Esophagus squamous epithelium (tissue), 5 donors: ENCODE measurements around the gene RAD51C. TPM values are rescaled to one million over a fixed set of nuclear protein-coding genes. Genes with fewer than 3 reads are reported as not detected.

Experiments used
- DNase-seq: peaks from one replicate; lab custom pipeline; 2025; lab: John Stamatoyannopoulos, UW
- H3K27ac ChIP-seq, 4 donors: fragments of 200-600 bp; sonication (generic); one replicate each; pipeline ENCODE4 v1.5.1; 2016 to 2019; ENCODE audit warnings: mild to moderate bottlenecking in 1 of 4
- H3K27me3 ChIP-seq, 4 donors: fragments of 200-600 bp; sonication (generic); 1 replicate in 3 of 4; 2 replicates in 1 of 4; pipeline versions ENCODE4 v1.5.1 to v1.6.0; 2017 to 2021; ENCODE audit warnings: antibody characterized with exemption in 1 of 4
- H3K36me3 ChIP-seq, 3 donors: fragments of 200-600 bp; sonication (generic); one replicate each; pipeline ENCODE4 v1.5.1; 2016 to 2019
- H3K4me1 ChIP-seq, 3 donors: fragments of 200-600 bp; sonication (generic); one replicate each; pipeline ENCODE4 v1.5.1; 2017 to 2019
- H3K4me3 ChIP-seq, 4 donors: fragments of 200-600 bp; sonication (generic); 1 replicate in 3 of 4; 2 replicates in 1 of 4; pipeline ENCODE4 v1.5.1; 2016 to 2019; ENCODE audit warnings: mild to moderate bottlenecking in 2 of 4, moderate library complexity in 1 of 4
- H3K9me3 ChIP-seq, 3 donors: fragments of 200-600 bp; sonication (generic); one replicate each; pipeline ENCODE4 v1.5.1; 2016 to 2019
- POLR2A ChIP-seq, 4 donors: fragments of 450-650 bp; IDR thresholded peaks; one replicate each; pipeline ENCODE4 v1.6.1; 2017; ENCODE audit warnings: antibody characterized with exemption in 4 of 4, mild to moderate bottlenecking in 4 of 4, moderate library complexity in 3 of 4
- WGBS, 2 donors: methylation state at CpG; one replicate each; pipeline ENCODE4 v1.1.5; 2018; 5-methylcytosine and 5-hydroxymethylcytosine counted together
- intact Hi-C: fragments of 100-400 bp; cut with DNase I; formaldehyde crosslinking; loops from one replicate; pipeline ENCODE4 v1.15.0; 2022
- small RNA-seq, 4 donors: library from RNA; depleted of rRNA; stranded (forward); fragments of <200 nt; gene quantifications; one replicate each; pipeline ENCODE3, GENCODE V24; 2016
- total RNA-seq, 4 donors: library from RNA; depleted of rRNA; stranded (reverse); fragments of >200 nt; gene quantifications; one replicate each; pipeline ENCODE4 v1.1.0, GENCODE V29; 2016
- TF ChIP-seq, protein P1 (sequence below), 6 experiments: fragments of 450-650 bp in 4 of 6; fragments of 200-600 bp in 2 of 6; sonication (generic) in 2 of 6; IDR thresholded peaks; one replicate each; pipeline ENCODE4 v1.5.1; 2016 to 2019; ENCODE audit warnings: antibody characterized with exemption in 6 of 6, mild to moderate bottlenecking in 4 of 6, moderate library complexity in 4 of 6
- donor health status: DM: yes; HTN: yes; CAD: no.

The RAD51C gene
- total RNA-seq, 4 donors from 2014 or later = 11.6 to 19.2 (median 14.6) TPM

- Histone ChIP-seq H3K36me3 (no peaks in the 10 kb centered on the region), H3K9me3 (no peaks in the 10 kb centered on the region), H3K27me3 (peaks cover 0 to 4% (median 0%) of the 10 kb centered on the region in 4 donors), H3K27ac (no peak overlapping the region), H3K4me1 (no peaks in the 10 kb centered on the region), H3K4me3 (no peak overlapping the region)
- WGBS, 2 donors = 62 to 74% methylated on average over 4 of the region's 4 CpGs
- intact Hi-C loops = no loop called here
- no peak for TF ChIP-seq POLR2A (IDR thresholded peaks at IDR 0.05)
- TF ChIP-seq, protein P1, sequence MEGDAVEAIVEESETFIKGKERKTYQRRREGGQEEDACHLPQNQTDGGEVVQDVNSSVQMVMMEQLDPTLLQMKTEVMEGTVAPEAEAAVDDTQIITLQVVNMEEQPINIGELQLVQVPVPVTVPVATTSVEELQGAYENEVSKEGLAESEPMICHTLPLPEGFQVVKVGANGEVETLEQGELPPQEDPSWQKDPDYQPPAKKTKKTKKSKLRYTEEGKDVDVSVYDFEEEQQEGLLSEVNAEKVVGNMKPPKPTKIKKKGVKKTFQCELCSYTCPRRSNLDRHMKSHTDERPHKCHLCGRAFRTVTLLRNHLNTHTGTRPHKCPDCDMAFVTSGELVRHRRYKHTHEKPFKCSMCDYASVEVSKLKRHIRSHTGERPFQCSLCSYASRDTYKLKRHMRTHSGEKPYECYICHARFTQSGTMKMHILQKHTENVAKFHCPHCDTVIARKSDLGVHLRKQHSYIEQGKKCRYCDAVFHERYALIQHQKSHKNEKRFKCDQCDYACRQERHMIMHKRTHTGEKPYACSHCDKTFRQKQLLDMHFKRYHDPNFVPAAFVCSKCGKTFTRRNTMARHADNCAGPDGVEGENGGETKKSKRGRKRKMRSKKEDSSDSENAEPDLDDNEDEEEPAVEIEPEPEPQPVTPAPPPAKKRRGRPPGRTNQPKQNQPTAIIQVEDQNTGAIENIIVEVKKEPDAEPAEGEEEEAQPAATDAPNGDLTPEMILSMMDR (IDR thresholded peaks at IDR 0.05) = no peak
- DNase-seq = no peak
Observed at GRCh38 chr17:58783380-58783779, 91.0 kb downstream of the RAD51C start.

- 19 to 50% methylated on average over 1 of the region's 1 CpG for WGBS, 2 donors
- TF ChIP-seq, protein P1 (IDR thresholded peaks at IDR 0.05) = no peak
- TF ChIP-seq POLR2A (IDR thresholded peaks at IDR 0.05) = no peak
- intact Hi-C loops = no loop called here
Observed at GRCh38 chr17:58785097-58785496, 92.7 kb downstream of the RAD51C start.

More at GRCh38 chr17:58785097-58785496, 92.7 kb downstream of the RAD51C start:
- H3K36me3 ChIP-seq = no peaks in the 10 kb centered on the region
- no peak overlapping the region for H3K27ac ChIP-seq
- H3K27me3 ChIP-seq = peaks cover 0 to 4% (median 0%) of the 10 kb centered on the region in 4 donors
- no peak for DNase-seq
- H3K9me3 ChIP-seq = no peaks in the 10 kb centered on the region
- no peak overlapping the region for H3K4me3 ChIP-seq
- H3K4me1 ChIP-seq = no peaks in the 10 kb centered on the region

Small RNA genes lying within 50 kb of the gene (small RNA-seq; reads per million reads assigned to genes)
- gene AC011195.1 (0 reads per million in 4 donors), gene AC025521.1 (0 reads per million in 4 donors), gene RF00017 (0 reads per million in 4 donors), gene RNU1-108P (0 reads per million in 4 donors), gene RNU1-52P (0 to 0.15 (median 0) reads per million in 4 donors), gene RNU1-85P (0 reads per million in 4 donors)

Other genes starting within 250 kb of the RAD51C start
- under 1 TPM in 1 of 4 donors, not detected in 3; under 0.01 TPM for gene HSF5, start 204.2 kb upstream of the RAD51C start, total RNA-seq
- 10 to 100 TPM; 21.7 to 34.5 (median 28.0) TPM for gene MTMR4, start 178.0 kb upstream of the RAD51C start, total RNA-seq
- gene TEX14, start 557 bp upstream of the RAD51C start, total RNA-seq = under 1 TPM in 2 of 4 donors, not detected in 2; 0.13 to 0.19 TPM
- under 1 TPM in 2 of 4 donors, not detected in 2; under 0.01 to 0.23 TPM for gene PPM1E, start 63.3 kb downstream of the RAD51C start, total RNA-seq